CD4-positive, alpha-beta T cell treated with Interleukin-17A for 4 hours (primary cell): ENCODE data around the gene SMYD3.

Source experiments
- DNase-seq: peaks from one replicate; pipeline ENCODE4 v3.0.0-alpha.2; 2020; ENCODE audit warnings: mixed read lengths

The SMYD3 gene

GRCh38 chr1:246134789-246135188 is 372.3 kb downstream of the SMYD3 start:
- no peak for DNase-seq

- DNase-seq = no peak
Observed at GRCh38 chr1:246131095-246131494, 376.0 kb downstream of the SMYD3 start.

GRCh38 chr1:246128494-246129069 is 378.5 kb downstream of the SMYD3 start:
- no peak for DNase-seq

DNA sequence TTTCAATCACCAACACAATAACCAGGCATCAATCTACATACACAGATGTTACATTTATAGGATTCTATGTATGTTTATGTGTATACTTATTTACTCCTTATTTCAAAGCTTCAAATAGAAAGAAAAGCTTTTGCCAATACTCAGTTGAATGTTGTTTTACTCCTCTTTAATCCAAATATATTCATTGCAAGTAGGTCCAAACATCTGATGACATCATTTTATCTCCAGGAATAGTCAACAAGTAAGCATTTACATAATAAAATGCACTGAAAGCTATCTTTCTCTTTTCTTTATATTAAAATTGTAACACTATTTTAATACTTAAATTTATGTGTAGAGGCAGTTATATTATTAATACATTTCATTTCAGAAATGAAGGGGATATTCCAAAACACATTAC is 380.5 kb downstream of the SMYD3 start:
- no peak for DNase-seq

- no peak for DNase-seq
Observed at GRCh38 chr1:246122071-246122470, 385.0 kb downstream of the SMYD3 start.

DNA sequence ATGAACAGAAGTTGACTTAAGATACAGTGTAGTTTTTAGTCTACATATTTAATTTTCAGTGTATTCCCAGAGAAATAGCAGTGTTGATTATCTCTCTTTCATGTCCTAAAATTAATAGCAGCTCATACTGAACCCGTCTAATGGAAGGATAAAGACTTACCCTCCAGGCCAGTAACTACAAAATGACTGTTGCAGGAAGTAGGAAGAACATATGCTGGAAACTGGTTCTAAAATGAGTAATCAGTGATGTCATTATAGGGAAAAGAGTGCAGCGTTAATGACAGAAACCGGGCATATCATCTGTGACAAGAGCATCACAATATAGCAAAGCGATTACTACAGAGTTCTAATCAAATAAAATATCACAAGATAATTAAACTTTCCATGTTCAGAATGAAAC is 385.5 kb downstream of the SMYD3 start:
- no peak for DNase-seq

GRCh38 chr1:246117066-246117791 is 389.9 kb downstream of the SMYD3 start:
- peak; percentile 46 for DNase-seq

DNA sequence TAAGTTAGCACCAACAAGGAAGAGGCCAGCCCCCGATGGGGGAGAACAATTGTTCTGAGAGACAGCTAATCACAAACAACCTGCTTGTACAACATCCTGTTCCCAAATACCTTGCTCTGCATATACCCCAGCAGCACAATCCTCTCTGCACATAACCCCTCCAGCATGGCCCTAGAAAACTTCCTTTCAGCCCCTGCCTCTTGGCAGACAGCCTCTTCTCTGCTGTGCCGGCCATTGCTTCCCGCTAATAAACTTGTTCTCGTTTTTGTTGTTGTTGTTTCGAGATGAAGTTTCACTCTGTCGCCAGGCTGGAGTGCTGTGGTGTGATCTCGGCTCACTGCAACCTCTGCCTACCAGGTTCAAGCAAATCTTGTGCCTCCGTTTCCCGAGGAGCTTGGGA is 392.7 kb downstream of the SMYD3 start:
- DNase-seq = no peak

- no peak for DNase-seq
Observed at GRCh38 chr1:246113555-246114095, 393.5 kb downstream of the SMYD3 start.

- DNase-seq = no peak
Observed at GRCh38 chr1:246111570-246111969, 395.5 kb downstream of the SMYD3 start.

- no peak for DNase-seq
Observed at GRCh38 chr1:246110343-246111219, 396.5 kb downstream of the SMYD3 start.

DNA sequence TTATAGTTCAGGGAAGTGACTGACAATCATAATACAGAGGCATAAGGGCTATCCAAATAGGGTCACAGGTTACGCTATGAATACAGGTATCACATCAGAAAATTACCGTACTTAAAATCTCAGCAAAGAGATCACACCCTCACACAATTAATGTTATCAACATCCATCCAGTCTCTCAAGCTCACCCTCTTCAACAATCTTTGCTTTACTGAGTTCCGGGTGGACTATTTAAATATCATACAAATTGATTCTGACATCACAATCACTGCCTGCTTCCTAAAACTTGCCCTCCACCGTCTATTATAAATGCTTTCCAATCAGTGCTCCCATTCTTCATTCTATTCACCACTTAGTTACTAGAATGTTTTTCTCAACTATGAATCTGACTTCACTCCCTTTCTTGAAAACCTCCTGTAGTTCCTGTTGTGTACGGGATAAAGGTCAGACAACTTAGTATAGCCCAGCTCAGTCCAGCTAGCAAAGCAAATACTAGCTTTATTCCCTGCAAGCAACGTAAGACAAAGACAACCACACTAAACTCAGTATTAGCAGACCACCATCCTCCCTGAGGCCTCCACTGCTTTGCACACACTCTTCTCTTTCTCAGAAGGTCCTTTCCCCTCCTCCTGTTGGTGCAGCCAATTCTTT is 398.7 kb downstream of the SMYD3 start:
- DNase-seq = no peak

DNA sequence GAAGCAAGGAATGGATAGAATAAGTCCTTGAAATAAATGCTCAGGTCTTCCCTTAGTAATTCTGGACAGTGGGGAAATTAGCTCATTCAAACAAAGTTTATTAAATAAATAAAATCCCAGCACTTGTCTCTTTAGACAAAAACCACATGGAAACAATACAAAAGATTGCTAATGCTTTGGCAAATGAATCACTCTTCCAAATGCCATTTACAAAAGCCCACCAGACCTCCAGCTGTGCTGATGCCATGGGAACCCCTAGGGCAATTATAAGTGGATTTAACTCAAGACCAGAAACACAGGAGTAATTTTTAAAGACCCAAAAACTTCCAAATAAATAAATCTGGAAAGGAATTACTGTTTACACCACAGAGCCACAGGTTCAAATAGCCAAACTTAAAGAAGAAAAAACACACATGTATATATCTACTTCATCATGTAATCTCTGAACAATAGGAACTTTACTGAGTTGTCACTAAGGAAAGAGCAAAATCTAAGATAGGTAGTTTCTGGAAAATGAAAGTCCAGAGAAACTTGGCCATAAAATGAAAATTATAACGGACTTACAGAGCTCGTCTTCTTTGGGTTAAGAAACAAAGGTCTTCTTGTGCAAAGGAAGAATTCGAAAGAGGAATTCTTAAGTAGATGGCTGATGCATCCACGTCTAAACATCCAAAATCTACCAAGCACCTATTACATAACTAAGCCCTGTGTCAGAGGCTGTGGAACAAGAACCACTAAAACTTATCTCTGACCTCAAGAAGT is 399.4 kb downstream of the SMYD3 start:
- no peak for DNase-seq

DNA sequence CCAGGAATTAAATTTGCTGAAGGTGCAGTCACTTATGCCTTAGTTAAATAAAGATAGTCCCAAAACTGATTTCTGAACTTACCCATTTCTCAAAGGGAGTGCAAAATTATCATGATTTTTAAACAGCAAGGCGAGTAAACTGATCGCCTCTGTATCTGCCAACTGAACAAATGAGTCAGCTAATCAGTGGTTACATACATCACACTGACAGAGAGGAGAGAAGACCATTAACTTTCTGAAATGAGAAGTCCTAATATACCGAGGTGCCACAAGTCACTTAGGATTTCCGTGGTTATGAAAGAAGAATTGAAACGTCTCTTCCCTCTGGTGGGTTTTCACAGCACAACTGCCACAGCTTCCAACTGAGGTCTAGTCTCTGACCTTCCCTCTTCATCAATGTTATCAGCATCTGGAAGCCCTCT is 400.7 kb downstream of the SMYD3 start:
- no peak for DNase-seq

DNA sequence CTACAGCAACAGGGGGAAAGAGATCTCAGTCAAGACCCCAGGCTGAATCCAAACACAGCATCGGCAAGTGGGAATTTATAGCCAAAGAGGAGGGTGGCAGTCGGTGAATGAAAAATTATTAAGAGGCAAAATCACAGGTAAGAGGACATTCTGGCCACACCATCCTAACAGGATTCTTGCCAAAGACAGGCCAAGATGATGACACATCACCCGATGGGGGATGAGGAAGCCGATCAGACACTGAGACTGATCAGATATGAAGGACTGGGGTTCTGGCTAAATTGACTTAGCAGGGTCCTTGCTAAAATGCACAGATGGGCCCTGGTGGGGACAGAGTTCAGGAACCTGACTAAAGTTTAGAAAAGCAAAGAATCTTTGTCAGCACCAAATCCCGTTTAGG is 402.2 kb downstream of the SMYD3 start:
- DNase-seq = no peak

DNA sequence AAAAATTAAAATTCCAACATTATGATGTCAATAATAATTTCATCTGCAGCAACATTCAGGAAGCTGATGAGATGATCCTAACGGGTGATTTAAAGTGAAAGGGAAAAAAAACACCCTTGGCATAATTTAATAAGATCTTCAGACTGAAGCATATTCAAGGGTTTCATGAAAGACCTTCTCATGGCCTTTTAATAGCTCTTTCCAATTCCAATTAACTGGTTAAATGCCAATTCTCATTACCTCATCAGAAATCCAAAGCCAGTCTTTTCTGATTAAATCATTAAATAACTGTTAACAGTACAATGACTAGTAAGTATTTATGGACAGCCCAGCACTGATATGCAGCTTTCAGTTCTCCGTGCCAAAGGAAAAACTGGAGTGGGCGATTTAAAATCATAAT is 407.5 kb downstream of the SMYD3 start:
- no peak for DNase-seq

DNA sequence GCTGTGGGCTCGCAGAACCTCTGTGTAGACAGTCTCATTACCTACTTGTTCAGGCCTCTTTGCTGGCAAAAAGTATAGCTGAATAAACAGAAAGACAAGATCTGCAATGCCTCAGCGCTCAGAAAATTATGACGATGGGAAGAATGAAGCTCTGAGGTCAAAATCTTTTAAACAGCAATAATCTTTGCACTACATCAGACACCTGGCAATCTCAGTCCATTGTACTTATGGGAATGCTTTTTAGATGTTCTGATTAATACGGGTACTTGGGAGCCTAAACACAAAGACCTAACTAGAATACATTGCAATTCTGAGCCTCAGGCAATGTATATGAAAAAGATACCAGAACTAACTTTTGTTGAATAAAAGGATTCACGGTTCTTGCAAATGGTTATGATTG is 410.7 kb downstream of the SMYD3 start:
- DNase-seq = no peak

DNA sequence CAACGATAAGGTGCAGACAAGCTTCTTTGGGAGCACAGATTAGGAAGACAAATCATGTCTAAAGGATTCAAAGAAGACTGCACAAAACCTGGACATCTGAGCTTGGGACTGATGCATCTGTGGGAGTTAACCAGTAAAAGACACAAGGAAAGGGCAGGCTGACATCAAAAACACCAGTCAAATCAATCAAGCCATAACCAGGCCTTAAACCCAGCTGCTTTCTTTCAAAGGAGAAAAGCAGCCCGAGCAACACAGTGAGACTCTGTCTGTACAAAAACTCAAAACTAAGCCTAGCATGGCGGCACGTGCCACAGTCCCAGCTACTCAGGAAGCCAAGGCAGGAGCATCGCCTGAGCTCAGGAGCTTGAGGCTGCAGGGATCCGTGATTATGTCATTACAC is 411.6 kb downstream of the SMYD3 start:
- no peak for DNase-seq

GRCh38 chr1:246093230-246093629 is 413.8 kb downstream of the SMYD3 start:
- no peak for DNase-seq

GRCh38 chr1:246092136-246092535 is 414.9 kb downstream of the SMYD3 start:
- DNase-seq = no peak

DNA sequence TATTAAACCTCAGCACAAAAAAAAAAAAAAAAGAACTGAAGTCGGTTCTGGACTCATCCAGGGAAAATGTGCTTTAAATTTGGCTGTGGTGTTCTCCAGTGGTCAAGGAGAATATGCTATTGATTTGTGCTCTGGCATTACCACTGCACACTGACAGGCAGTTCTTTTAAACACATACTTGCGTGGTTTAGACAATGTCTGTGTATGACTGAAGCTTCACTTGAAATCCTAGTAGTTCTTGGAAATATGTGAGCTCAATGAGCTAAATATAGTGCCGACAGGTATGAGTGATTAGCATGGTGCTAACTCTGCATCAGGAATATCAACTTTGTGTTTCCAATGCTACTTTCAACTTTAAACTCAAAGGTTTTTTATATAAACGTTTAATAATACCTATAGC is 415.6 kb downstream of the SMYD3 start:
- no peak for DNase-seq

- no peak for DNase-seq
Observed at GRCh38 chr1:246086191-246086590, 420.9 kb downstream of the SMYD3 start.
